Endothelial cell of umbilical vein (primary cell): ENCODE results near the gene NUTM1. TPM values are rescaled to one million over a fixed set of nuclear protein-coding genes. Genes with fewer than 3 reads are reported as not detected.

Experiments used
- BruUV-seq: library from RNA; stranded (reverse); fragments of 400-500 nt; replicated peaks from 2 replicates; lab custom pipeline; 2021; lab: Mats Ljungman, UMichigan
- CTCF ChIA-PET: fragments of 300-600, 350-600 bp; sonication (Branson Sonifier 250); formaldehyde crosslinking; loops from one replicate; lab custom pipeline; 2021; ENCODE audit warnings: antibody characterized with exemption, inconsistent platforms; lab: Charles Lee
- POLR2A ChIA-PET: fragments of 300-600, 350-600 bp; sonication (Branson Sonifier 250); formaldehyde crosslinking; loops from one replicate; lab custom pipeline; 2021; ENCODE audit warnings: antibody characterized with exemption, inconsistent platforms; lab: Charles Lee
- DNase-seq: peaks from one replicate; pipeline ENCODE4 v3.0.0-alpha.2; 2011; ENCODE audit warnings: low read depth, low spot score
- FAIRE-seq: peaks from 2 replicates; lab custom pipeline; 2011; peaks lifted over from hg19 to GRCh38; lab: Jason Lieb, UNC
- H2AFZ ChIP-seq: 2 replicates; pipeline ENCODE4 v1.6.0; 2012; ENCODE audit warnings: low read depth, low read length, control low read depth, inconsistent platforms
- H3K27ac ChIP-seq: 2 replicates; pipeline ENCODE4 v1.5.1; 2011; ENCODE audit warnings: low read depth, mild to moderate bottlenecking, control low read depth, low read length, moderate library complexity; ENCODE audit not compliant: insufficient read depth
- H3K27me3 ChIP-seq, 2 experiments: 2 replicates each; pipeline versions ENCODE4 v1.6.0 to v1.6.1; 2011; ENCODE audit warnings: low read length in 2 of 2, mixed read lengths in 1 of 2; ENCODE audit not compliant: control insufficient read depth in 2 of 2, insufficient read depth in 2 of 2
- H3K36me3 ChIP-seq, 2 experiments: 2 replicates in 1 of 2; 3 replicates in 1 of 2; pipeline ENCODE4 v1.5.1; 2011; ENCODE audit warnings: low read length in 2 of 2, mild to moderate bottlenecking in 1 of 2, moderate library complexity in 1 of 2; ENCODE audit not compliant: control insufficient read depth in 2 of 2, insufficient read depth in 2 of 2; ENCODE audit errors: extremely low read depth in 1 of 2
- H3K4me1 ChIP-seq: 3 replicates; pipeline ENCODE4 v1.5.1; 2011; ENCODE audit warnings: mild to moderate bottlenecking, low read length; ENCODE audit not compliant: control insufficient read depth, insufficient read depth; ENCODE audit errors: extremely low read depth
- H3K4me2 ChIP-seq: 2 replicates; pipeline ENCODE4 v1.6.1; 2011; ENCODE audit warnings: low read length, control low read depth, mixed read lengths; ENCODE audit not compliant: insufficient read depth
- H3K4me3 ChIP-seq, 3 experiments: fragments of 200-600 bp in 1 of 3; sonication (generic), shearing (Covaris generic) in 1 of 3; replicated peaks in 1 of 3; 2 replicates each; pipeline ENCODE4 v1.5.1; 2011 to 2016; ENCODE audit warnings: control low read depth in 3 of 3, low read length in 3 of 3, mild to moderate bottlenecking in 2 of 3, inconsistent platforms in 1 of 3, low read depth in 1 of 3, moderate library complexity in 1 of 3; ENCODE audit not compliant: insufficient read depth in 1 of 3
- H3K79me2 ChIP-seq: 2 replicates; pipeline ENCODE4 v1.6.0; 2012; ENCODE audit warnings: low read length, inconsistent platforms; ENCODE audit not compliant: control insufficient read depth, insufficient read depth
- H3K9ac ChIP-seq: replicated peaks from 2 replicates; pipeline ENCODE3; 2011; ENCODE audit warnings: low read length, control low read depth; ENCODE audit not compliant: insufficient read depth; ENCODE audit errors: extremely low read depth
- H3K9me1 ChIP-seq: replicated peaks from 3 replicates; pipeline ENCODE4 v1.6.0; 2011; ENCODE audit warnings: mild to moderate bottlenecking, low read length; ENCODE audit not compliant: control insufficient read depth, insufficient read depth; ENCODE audit errors: extremely low read depth
- H3K9me3 ChIP-seq: replicated peaks from 2 replicates; pipeline ENCODE4 v1.5.1; 2012; ENCODE audit warnings: low read length, inconsistent platforms; ENCODE audit not compliant: control insufficient read depth, insufficient read depth
- H4K20me1 ChIP-seq: replicated peaks from 2 replicates; pipeline ENCODE3; 2011; ENCODE audit warnings: mild to moderate bottlenecking, low read length; ENCODE audit not compliant: control insufficient read depth, insufficient read depth; ENCODE audit errors: extremely low read depth
- EZH2 ChIP-seq: IDR thresholded peaks from 2 replicates; pipeline ENCODE4 v1.6.1; 2012; ENCODE audit warnings: borderline replicate concordance, low read depth, mild to moderate bottlenecking, moderate library complexity, low read length, inconsistent platforms; ENCODE audit not compliant: severe bottlenecking
- FOS ChIP-seq: IDR thresholded peaks from 2 replicates; pipeline ENCODE4 v1.6.1; 2011; ENCODE audit warnings: mild to moderate bottlenecking, low read length, moderate library complexity, borderline replicate concordance; ENCODE audit not compliant: insufficient read depth
- GATA2 ChIP-seq: IDR thresholded peaks from 2 replicates; pipeline ENCODE4 v1.7.0; 2011; ENCODE audit warnings: low read depth, mild to moderate bottlenecking, moderate library complexity, mixed read lengths, low read length; ENCODE audit not compliant: insufficient read length, insufficient read depth
- JUN ChIP-seq: IDR thresholded peaks from 2 replicates; pipeline ENCODE4 v1.6.1; 2011; ENCODE audit warnings: borderline replicate concordance, low read depth; ENCODE audit not compliant: insufficient read length, insufficient read depth
- MYC ChIP-seq: IDR thresholded peaks from one replicate; pipeline ENCODE4 v1.6.1; 2011; ENCODE audit warnings: mild to moderate bottlenecking, low read depth, low read length
- POLR2A ChIP-seq: IDR thresholded peaks from 2 replicates; pipeline ENCODE4 v1.6.1; 2012; ENCODE audit warnings: low read depth, mild to moderate bottlenecking, control low read depth, low read length
- POLR2AphosphoS5 ChIP-seq: IDR thresholded peaks from 2 replicates; pipeline ENCODE4 v1.6.1; 2012; ENCODE audit warnings: low read depth, mild to moderate bottlenecking, control low read depth, low read length, moderate library complexity; ENCODE audit not compliant: insufficient read depth
- dilution Hi-C: fragments of 300-500 bp; cut with MboI; formaldehyde crosslinking; loops from one replicate; pipeline ENCODE4 v1.15.0; 2019; ENCODE audit warnings: low sequenced_read_pairs; ENCODE audit not compliant: extremely low pct_ligation_motif_present
- intact Hi-C: fragments of 100-400 bp; cut with micrococcal nuclease; formaldehyde crosslinking; loops from one replicate; pipeline ENCODE4 v1.10.0; 2022
- polyA plus RNA-seq, 4 experiments: library from polyadenylated mRNA; depleted of rRNA in 3 of 4; stranded (reverse) in 3 of 4; unstranded in 1 of 4; fragments of >200 nt; gene quantifications; 2 replicates each; pipeline versions ENCODE4 v1.2.1 to v1.2.3, GENCODE V29; 2011 to 2012; ENCODE audit warnings: missing spikeins in 1 of 4
- total RNA-seq: library from RNA; stranded (reverse); gene quantifications from 2 replicates; pipeline ENCODE4 v1.2.3, GENCODE V29; 2021
- TF ChIP-seq, protein P1 (sequence below): IDR thresholded peaks from 2 replicates; pipeline ENCODE4 v1.6.1; 2011; ENCODE audit not compliant: insufficient read depth, insufficient read length
- TF ChIP-seq, protein P2 (sequence below), 2 donors: IDR thresholded peaks; 1 replicate in 1 of 2; 2 replicates in 1 of 2; pipeline ENCODE4 v1.5.1; 2011; ENCODE audit warnings: low read length in 2 of 2, mild to moderate bottlenecking in 2 of 2, moderate library complexity in 2 of 2, control low read depth in 1 of 2, inconsistent platforms in 1 of 2, low read depth in 1 of 2; ENCODE audit not compliant: insufficient read depth in 1 of 2; ENCODE audit errors: extremely low read depth in 1 of 2

The NUTM1 gene
- total and polyA plus RNA-seq, 2 donors (not counting 3 experiments of a cell fraction or from before 2014, with no cell fraction given): not detected

GRCh38 chr15:34355241-34355640, 12.1 kb downstream of the NUTM1 start:
- H3K9ac ChIP-seq: no peak overlapping the region
- H3K4me2 ChIP-seq: no peak overlapping the region
- H2AFZ ChIP-seq: no peak overlapping the region
- POLR2A ChIA-PET: no interaction called here
- no peak overlapping the region for H3K4me3 ChIP-seq
- no peaks in the 10 kb centered on the region for H4K20me1 ChIP-seq
- FAIRE-seq: no peak
- CTCF ChIA-PET: interaction anchor here (0.7 to 3.2 kb wide), 3 partner anchors 12 to 233 kb away, joined by 3 to 16 read pairs (median 4); partner anchors contain the start of genes LPCAT4 and SLC12A6
- intact Hi-C loops (no loop called here), dilution Hi-C loops (no loop called here)
- H3K4me1 ChIP-seq: no peaks in the 10 kb centered on the region
- BruUV-seq: no TSS peak
- peaks cover 3 to 10% of the 10 kb centered on the region in 2 experiments for H3K36me3 ChIP-seq
- H3K27ac ChIP-seq: no peak overlapping the region
- no peak for TF ChIP-seq GATA2
- no peak for TF ChIP-seq MYC
- TF ChIP-seq JUN: no peak
- TF ChIP-seq FOS: no peak
- TF ChIP-seq EZH2: no peak
- TF ChIP-seq, protein P1, sequence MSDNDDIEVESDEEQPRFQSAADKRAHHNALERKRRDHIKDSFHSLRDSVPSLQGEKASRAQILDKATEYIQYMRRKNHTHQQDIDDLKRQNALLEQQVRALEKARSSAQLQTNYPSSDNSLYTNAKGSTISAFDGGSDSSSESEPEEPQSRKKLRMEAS: no peak
- TF ChIP-seq, protein P2, sequence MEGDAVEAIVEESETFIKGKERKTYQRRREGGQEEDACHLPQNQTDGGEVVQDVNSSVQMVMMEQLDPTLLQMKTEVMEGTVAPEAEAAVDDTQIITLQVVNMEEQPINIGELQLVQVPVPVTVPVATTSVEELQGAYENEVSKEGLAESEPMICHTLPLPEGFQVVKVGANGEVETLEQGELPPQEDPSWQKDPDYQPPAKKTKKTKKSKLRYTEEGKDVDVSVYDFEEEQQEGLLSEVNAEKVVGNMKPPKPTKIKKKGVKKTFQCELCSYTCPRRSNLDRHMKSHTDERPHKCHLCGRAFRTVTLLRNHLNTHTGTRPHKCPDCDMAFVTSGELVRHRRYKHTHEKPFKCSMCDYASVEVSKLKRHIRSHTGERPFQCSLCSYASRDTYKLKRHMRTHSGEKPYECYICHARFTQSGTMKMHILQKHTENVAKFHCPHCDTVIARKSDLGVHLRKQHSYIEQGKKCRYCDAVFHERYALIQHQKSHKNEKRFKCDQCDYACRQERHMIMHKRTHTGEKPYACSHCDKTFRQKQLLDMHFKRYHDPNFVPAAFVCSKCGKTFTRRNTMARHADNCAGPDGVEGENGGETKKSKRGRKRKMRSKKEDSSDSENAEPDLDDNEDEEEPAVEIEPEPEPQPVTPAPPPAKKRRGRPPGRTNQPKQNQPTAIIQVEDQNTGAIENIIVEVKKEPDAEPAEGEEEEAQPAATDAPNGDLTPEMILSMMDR (IDR thresholded peaks at IDR 0.05; ENCODE audit: extremely low read depth in 1 of 2, insufficient read depth in 1 of 2, low read depth in 1 of 2, low read length in 2 of 2): no peak
- TF ChIP-seq POLR2AphosphoS5: no peak
- TF ChIP-seq POLR2A: no peak
- no peak for DNase-seq
- H3K79me2 ChIP-seq: no peaks in the 10 kb centered on the region
- no peaks in the 10 kb centered on the region for H3K27me3 ChIP-seq
- no peaks in the 10 kb centered on the region for H3K9me3 ChIP-seq
- no peaks in the 10 kb centered on the region for H3K9me1 ChIP-seq
